ENCODE measurements around the gene NEU3.

NEU3 gene

DNA sequence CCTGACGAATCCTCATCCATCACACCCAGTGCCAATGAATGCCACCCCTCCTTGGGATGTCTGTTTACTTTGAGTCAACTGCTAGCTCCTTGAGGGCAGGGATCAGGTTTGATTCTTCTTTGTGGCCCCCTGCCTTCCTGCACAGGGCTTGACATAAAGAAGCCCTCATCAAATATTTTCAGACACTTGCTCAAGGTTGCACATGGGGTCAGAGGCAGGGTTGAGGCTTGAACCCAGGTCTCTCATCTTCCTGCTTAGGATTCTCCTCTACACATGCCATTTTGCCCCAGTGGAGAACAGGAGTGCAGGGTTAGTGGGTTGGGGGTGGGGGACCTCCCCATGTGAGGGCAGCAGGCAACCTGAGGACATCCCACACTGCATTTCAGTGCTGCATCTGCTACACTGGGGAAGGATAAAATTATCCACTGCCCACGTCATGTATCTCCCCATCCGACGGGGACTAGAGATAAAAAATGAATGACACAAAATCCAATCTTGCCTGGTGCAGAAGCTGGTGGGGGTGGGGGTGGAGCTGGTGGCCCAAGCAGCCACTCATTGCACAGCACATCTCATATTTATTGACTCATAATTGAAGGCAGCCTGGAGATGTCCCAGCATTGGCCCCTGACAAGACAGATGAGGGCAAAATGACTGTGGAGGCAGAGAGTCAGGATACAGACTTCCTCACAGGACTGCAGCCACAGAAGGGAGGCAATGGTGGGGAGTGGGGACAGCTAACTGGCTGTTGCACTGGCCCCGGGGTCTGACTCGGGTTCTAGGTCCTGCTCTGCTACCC lies 41.3 kb downstream of the NEU3 start:
- CTCF ChIA-PET: interaction anchor here (0.6 kb wide), 1 partner anchor 96 kb away, joined by 3 read pairs; no protein-coding TSS in a partner anchor
- no peak overlapping the region for H3K27ac ChIP-seq
- DNase-seq (ENCODE audit: low spot score): no peak
- TF ChIP-seq, protein P1, sequence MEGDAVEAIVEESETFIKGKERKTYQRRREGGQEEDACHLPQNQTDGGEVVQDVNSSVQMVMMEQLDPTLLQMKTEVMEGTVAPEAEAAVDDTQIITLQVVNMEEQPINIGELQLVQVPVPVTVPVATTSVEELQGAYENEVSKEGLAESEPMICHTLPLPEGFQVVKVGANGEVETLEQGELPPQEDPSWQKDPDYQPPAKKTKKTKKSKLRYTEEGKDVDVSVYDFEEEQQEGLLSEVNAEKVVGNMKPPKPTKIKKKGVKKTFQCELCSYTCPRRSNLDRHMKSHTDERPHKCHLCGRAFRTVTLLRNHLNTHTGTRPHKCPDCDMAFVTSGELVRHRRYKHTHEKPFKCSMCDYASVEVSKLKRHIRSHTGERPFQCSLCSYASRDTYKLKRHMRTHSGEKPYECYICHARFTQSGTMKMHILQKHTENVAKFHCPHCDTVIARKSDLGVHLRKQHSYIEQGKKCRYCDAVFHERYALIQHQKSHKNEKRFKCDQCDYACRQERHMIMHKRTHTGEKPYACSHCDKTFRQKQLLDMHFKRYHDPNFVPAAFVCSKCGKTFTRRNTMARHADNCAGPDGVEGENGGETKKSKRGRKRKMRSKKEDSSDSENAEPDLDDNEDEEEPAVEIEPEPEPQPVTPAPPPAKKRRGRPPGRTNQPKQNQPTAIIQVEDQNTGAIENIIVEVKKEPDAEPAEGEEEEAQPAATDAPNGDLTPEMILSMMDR (conservative IDR thresholded peaks at IDR 0.05; ENCODE audit: low read depth): no peak
- POLR2A ChIA-PET (ENCODE audit: low non-redundant PET): no interaction called here

DNA sequence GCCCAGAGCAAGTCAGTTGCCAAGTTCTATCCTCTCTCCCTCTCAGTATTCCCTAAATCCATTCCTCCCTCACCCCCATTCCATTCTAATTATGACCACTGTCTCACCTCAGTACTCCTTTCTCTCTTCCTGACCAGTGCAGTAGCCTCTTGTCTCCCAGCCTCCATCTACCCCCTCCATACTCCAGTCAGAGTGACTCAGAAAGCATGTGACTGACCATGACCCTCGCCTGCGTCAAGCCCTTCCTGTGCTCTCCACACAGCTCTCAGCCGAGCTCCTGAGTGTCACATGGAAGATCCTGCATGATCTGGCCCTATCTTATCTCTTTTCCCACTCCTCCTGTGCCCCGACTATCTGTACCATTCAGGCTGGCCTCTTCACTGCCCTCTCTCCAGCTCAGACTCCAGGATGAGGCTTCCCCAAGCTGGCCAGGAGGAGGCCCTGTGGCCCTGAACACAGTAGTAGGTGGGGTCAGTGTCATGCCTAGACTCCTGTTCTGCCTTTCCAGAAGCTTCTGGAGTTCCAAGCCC lies 42.6 kb downstream of the NEU3 start:
- POLR2A ChIA-PET (ENCODE audit: low non-redundant PET): no interaction called here
- DNase-seq (ENCODE audit: low spot score): peak; percentile 34
- CTCF ChIA-PET: interaction anchor here (0.6 to 1.7 kb wide), 6 partner anchors 9 to 183 kb away, joined by 3 to 5 read pairs (median 4); no protein-coding TSS in a partner anchor
- no peak overlapping the region for H3K27ac ChIP-seq
- TF ChIP-seq, protein P1 (conservative IDR thresholded peaks at IDR 0.05; ENCODE audit: low read depth): no peak

DNA sequence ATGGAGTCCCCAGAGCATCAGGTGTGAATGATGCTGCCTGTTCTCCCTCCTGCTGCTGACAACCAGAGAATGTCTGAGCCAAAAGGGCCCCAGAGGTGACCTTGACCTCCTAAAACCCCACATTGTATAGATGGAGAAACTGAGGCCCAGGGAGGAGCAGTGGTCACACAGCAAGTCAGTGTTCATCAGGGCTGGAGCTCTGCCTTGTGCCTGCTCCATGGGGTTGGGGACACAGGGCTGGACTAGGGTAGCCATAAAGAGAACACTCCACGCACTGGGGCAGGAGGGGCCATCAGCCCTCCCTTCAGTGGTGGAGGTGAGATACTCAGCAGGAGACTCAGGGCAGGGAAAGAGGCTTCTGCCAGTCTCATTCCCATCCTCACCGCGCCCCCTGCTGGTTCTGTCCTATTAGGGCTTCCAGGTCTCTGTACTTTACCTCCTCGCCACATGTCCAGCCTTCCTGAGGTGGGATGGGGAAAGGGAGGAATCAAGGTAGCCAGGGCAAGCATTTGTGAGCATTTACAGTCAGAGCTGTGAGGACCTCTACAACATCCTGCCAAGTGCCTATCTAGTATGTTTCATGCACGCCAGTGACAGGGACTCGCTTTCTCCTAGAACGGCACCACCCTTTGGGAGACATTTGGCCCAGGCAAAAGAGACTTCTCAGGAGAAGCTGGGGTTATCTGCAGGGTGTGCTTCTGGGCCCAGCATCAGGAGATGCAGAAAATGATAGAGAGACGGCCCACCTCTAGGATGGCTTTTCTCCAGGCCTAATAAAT lies 43.2 kb downstream of the NEU3 start:
- TF ChIP-seq, protein P1 (conservative IDR thresholded peaks at IDR 0.05; ENCODE audit: low read depth): peak; percentile 48
- ChIA-PET CTCF (interaction anchor here (0.5 to 1.7 kb wide), 11 partner anchors 10 to 217 kb away, joined by 3 to 5 read pairs (median 4); no protein-coding TSS in a partner anchor), POLR2A (ENCODE audit: low non-redundant PET) (no interaction called here)
- H3K27ac ChIP-seq: no peak overlapping the region
- peak; percentile 55 for DNase-seq (ENCODE audit: low spot score)

DNA sequence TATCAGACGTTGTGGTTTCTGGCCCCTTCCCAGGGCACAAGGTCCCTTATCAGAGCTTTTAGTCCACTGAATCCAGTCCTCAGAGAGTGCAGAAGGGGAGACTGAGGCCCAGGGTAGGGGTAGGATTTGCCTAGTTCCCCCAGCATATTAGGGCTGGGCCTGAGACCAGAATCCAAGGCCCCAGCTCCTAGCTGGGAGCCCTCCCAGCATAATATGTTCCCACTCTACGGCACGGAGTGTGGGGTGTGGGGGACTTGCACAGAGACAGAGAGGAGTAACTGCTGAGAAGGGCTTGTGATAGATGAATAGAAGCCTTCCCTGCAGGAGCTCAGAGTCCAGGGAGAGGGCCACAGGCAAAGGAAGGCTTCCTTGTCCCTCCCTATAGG lies 43.8 kb downstream of the NEU3 start:
- H3K27ac ChIP-seq: no peak overlapping the region
- DNase-seq (ENCODE audit: low spot score): no peak
- TF ChIP-seq, protein P1 (conservative IDR thresholded peaks at IDR 0.05; ENCODE audit: low read depth): no peak
- POLR2A ChIA-PET (ENCODE audit: low non-redundant PET): no interaction called here
- CTCF ChIA-PET: interaction anchor here (0.5 to 1.7 kb wide), 7 partner anchors 23 to 216 kb away, joined by 3 to 5 read pairs (median 4); no protein-coding TSS in a partner anchor

DNA sequence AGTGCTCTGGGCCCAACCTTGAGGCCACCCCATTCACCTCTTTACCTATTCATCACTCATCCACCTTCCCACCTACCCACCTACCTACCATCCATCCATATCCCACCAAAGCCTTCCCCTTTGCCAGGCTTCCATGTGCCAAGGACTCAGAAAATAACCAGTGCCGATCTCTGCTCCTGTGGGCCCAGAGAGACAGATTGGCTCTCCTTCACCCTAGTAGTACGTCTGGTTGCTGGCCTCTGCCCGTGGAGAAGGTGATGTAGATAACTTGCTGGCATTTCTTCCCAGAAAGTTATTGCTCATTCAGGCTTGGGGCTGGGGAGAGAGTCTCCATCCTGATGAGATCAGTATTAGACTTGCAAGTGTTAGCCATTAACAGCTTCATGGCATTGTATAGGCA lies 45.2 kb downstream of the NEU3 start:
- TF ChIP-seq, protein P1 (conservative IDR thresholded peaks at IDR 0.05; ENCODE audit: low read depth): no peak
- CTCF ChIA-PET: no interaction called here

DNA sequence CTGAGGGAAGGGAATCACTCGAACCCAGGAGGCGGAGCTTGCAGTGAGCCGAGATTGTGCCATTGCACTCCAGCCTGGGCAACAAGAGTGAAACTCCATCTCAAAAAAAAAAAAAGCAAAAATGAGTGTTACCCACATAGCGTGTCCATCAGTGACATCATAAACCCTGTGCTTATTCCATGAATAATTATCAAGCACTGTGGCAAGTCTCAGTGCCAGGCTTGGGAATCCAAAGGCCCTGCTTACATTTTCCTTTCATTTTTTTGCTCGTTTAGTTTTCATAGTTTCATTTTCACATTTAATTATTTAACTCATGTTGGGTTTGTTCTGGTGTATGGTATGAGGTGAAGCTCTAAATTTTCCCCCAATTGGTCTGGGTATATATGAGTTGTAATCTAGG lies 46.5 kb downstream of the NEU3 start:
- no peak overlapping the region for H3K27ac ChIP-seq
- TF ChIP-seq, protein P1 (conservative IDR thresholded peaks at IDR 0.05; ENCODE audit: low read depth): no peak
- DNase-seq (ENCODE audit: low spot score): no peak
- ChIA-PET CTCF (interaction anchor here (0.6 kb wide), 1 partner anchor 11 kb away, joined by 3 read pairs; no protein-coding TSS in a partner anchor), POLR2A (ENCODE audit: low non-redundant PET) (no interaction called here)

More for the DNA sequence above, 45.2 kb downstream of the NEU3 start:
- POLR2A ChIA-PET (ENCODE audit: low non-redundant PET): no interaction called here
- DNase-seq (ENCODE audit: low spot score): no peak
- H3K27ac ChIP-seq: no peak overlapping the region

All from RWPE1 (cell line).